ENCODE data around the gene FRMD5.
A peak's percentile ranks its signal among the peaks of the same experiment; 100 is the strongest.

The FRMD5 gene

GRCh38 chr15:43918717-43919116 lies 276.4 kb downstream of the FRMD5 start:
- DNase-seq: no peak

- DNase-seq: no peak
Measured at GRCh38 chr15:43916326-43916660, 278.8 kb downstream of the FRMD5 start.

GRCh38 chr15:43915631-43916325 lies 279.3 kb downstream of the FRMD5 start:
- no peak for DNase-seq

GRCh38 chr15:43913941-43914340 lies 281.1 kb downstream of the FRMD5 start:
- DNase-seq: no peak

GRCh38 chr15:43913026-43913780 lies 281.9 kb downstream of the FRMD5 start:
- no peak for DNase-seq

- no peak for DNase-seq
Measured at GRCh38 chr15:43912208-43912607, 282.9 kb downstream of the FRMD5 start.

GRCh38 chr15:43911235-43911781 lies 283.8 kb downstream of the FRMD5 start:
- DNase-seq: peak; percentile 72

GRCh38 chr15:43908516-43909050 lies 286.5 kb downstream of the FRMD5 start:
- DNase-seq: no peak

- no peak for DNase-seq
Measured at GRCh38 chr15:43905755-43906154, 289.3 kb downstream of the FRMD5 start.

- peak; percentile 73 for DNase-seq
Measured at GRCh38 chr15:43903864-43904290, 291.2 kb downstream of the FRMD5 start.

- DNase-seq: no peak
Measured at GRCh38 chr15:43901495-43901894, 293.6 kb downstream of the FRMD5 start.

GRCh38 chr15:43900996-43901395 lies 294.1 kb downstream of the FRMD5 start:
- no peak for DNase-seq

GRCh38 chr15:43899928-43900327 lies 295.1 kb downstream of the FRMD5 start:
- DNase-seq: no peak

- DNase-seq: no peak
Measured at GRCh38 chr15:43898891-43899290, 296.2 kb downstream of the FRMD5 start.

GRCh38 chr15:43896543-43896942 lies 298.5 kb downstream of the FRMD5 start:
- no peak for DNase-seq

- DNase-seq: no peak
Measured at GRCh38 chr15:43895586-43895985, 299.5 kb downstream of the FRMD5 start.

GRCh38 chr15:43893956-43894355 lies 301.1 kb downstream of the FRMD5 start:
- no peak for DNase-seq

GRCh38 chr15:43889042-43889441 lies 306.0 kb downstream of the FRMD5 start:
- DNase-seq: no peak

- DNase-seq: no peak
Measured at GRCh38 chr15:43887901-43888300, 307.2 kb downstream of the FRMD5 start.

- no peak for DNase-seq
Measured at GRCh38 chr15:43886558-43886957, 308.5 kb downstream of the FRMD5 start.

- DNase-seq: no peak
Measured at GRCh38 chr15:43883571-43883970, 311.5 kb downstream of the FRMD5 start.

- no peak for DNase-seq
Measured at GRCh38 chr15:43881944-43882343, 313.1 kb downstream of the FRMD5 start.

GRCh38 chr15:43881245-43881644 lies 313.8 kb downstream of the FRMD5 start:
- no peak for DNase-seq

Data from suppressor macrophage treated with lipopolysaccharide for 4 hours (primary cell).